ENCODE results near the gene GLIS1. TPM values are rescaled to one million over a fixed set of nuclear protein-coding genes. Genes with fewer than 3 reads are reported as not detected.

The GLIS1 gene
- total RNA-seq, 2 experiments from 2014 or later, result not detected

DNA sequence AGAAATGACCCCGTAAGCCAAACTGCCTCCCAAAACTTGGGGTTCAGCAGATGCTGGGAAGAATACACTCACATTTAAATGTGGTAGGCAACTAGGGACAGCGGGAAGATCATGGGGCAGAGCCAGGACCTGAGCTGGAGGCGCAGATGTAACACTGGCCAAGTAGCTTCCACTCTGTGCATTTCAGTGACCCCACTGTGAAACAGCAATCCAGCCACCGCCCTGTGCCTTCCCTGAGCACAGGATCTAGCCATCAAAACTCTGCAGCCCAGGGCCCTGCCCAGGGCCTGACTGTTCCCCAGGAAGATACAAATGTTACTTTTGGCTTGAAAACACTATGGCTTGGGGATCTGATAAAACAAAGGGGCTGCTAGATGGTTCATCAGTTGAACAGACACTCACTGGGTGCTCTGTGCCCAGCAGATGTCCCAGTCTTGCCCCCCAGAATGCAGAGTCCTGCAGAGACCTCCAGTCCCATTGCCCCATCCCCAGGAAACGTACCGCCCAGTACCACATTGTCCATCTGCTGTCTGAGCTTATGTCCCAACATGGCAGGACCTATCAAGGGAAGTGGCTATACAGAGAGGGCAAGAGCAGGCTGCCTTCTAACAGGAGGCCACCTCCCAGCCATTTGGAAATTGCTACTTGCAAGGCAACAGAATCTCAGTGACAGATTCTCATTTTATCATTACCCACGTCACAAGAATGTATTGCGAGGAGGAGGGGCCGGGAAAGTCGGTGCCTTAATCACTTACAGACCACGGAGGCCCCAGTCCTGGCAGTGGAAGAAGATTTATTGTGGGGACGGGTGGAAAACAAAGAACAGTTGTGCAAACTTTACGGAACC is 155.7 kb downstream of the GLIS1 start:
- POLR2A ChIA-PET, result interaction anchor here (0.7 kb wide), 1 partner anchor 37 kb away, joined by 3 read pairs; no protein-coding TSS in a partner anchor
- no peak overlapping the region for H3K27ac Mint-ChIP-seq
- TF ChIP-seq CTCF (IDR thresholded peaks at IDR 0.05), result no peak
- no peaks in the 10 kb centered on the region for H3K9me3 Mint-ChIP-seq
- DNase-seq, result no peak
- H3K4me3 Mint-ChIP-seq, result no peak overlapping the region
- no peak for ATAC-seq
- intact Hi-C loops (cut with micrococcal nuclease), result no loop called here
- CTCF ChIA-PET, result no interaction called here
- H3K36me3 Mint-ChIP-seq (ENCODE audit: low read depth), result no peaks in the 10 kb centered on the region
- H3K27me3 Mint-ChIP-seq, result no peaks in the 10 kb centered on the region
- peaks cover 17% of the 10 kb centered on the region for H3K4me1 Mint-ChIP-seq (ENCODE audit: low read depth)

DNA sequence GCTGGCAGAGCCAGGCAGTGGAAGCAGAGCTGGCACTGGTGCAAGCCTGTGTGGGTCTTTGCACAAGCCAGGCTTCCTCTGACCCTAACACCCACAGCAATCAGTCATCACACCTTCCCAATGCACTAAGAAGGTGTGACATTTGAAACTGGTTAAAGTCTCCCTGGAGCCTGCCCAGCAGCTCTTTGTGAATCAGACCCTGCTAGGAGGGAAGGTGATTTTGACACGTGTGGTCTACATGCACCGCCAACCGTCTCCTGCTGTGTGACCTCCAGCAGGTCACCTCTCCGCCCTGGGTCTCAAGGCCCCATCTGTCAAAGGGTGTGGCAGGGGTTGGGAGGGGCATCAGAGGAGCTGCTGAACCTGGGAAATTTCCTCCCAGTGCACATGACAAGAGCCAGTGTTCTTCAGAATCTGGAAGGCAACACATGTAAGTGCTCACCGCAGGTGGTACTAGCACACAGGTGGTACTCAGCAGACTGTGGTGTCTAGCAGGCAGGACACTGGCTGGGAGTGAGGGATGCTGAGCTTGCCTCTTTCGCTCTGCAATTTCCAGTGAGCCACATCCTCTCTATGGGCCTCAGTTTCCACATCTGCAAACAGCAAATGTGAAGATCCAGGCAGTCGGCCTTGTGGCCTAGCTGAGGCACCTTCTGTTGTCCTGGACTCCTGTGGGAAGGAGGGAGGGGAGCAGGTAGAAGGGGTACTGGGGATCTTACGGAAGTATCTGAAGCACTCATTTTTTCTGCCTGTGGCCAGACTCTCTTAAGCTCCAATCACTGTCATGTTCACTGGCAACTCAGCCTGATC is 156.5 kb downstream of the GLIS1 start:
- Mint-ChIP-seq H3K9me3 (no peaks in the 10 kb centered on the region), H3K27ac (no peak overlapping the region), H3K4me3 (no peak overlapping the region), H3K36me3 (ENCODE audit: low read depth) (no peaks in the 10 kb centered on the region), H3K27me3 (no peaks in the 10 kb centered on the region), H3K4me1 (ENCODE audit: low read depth) (peaks cover 17% of the 10 kb centered on the region)
- no peak for TF ChIP-seq CTCF (IDR thresholded peaks at IDR 0.05)
- ATAC-seq (peak; percentile 67), DNase-seq (peak; percentile 24)
- ChIA-PET CTCF (no interaction called here), POLR2A (interaction anchor here (0.7 kb wide), 1 partner anchor 38 kb away, joined by 3 read pairs; no protein-coding TSS in a partner anchor)
- intact Hi-C loops (cut with micrococcal nuclease), result no loop called here

DNA sequence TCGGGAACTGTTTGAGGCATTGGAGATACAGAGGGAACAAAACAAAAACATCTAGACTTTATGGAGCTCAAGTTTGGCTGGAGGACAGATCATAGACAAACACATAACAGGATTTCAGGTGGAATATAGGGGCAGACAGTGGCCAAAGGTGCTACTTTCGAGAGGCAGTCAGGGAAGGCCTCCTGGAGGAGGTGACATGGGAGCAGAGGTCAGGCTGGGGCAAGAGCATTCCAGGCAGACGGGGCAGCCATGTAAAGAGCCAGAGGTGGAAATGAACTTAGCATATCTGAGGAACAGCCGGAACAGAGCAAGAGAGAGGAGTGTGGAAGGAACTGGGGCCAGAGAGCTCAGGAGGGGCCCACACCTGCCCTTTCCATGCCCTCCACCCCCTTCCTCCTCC is 157.5 kb downstream of the GLIS1 start:
- intact Hi-C loops (cut with micrococcal nuclease), result no loop called here
- DNase-seq (no peak), ATAC-seq (no peak)
- H3K36me3 Mint-ChIP-seq (ENCODE audit: low read depth), result no peaks in the 10 kb centered on the region
- H3K9me3 Mint-ChIP-seq, result no peaks in the 10 kb centered on the region
- ChIA-PET CTCF (interaction anchor here (0.7 to 1.4 kb wide), 2 partner anchors 20 to 101 kb away, joined by 3 read pairs; no protein-coding TSS in a partner anchor), POLR2A (no interaction called here)
- peaks cover 17% of the 10 kb centered on the region for H3K4me1 Mint-ChIP-seq (ENCODE audit: low read depth)
- no peak overlapping the region for H3K27ac Mint-ChIP-seq
- TF ChIP-seq CTCF (IDR thresholded peaks at IDR 0.05), result no peak
- no peaks in the 10 kb centered on the region for H3K27me3 Mint-ChIP-seq
- H3K4me3 Mint-ChIP-seq, result no peak overlapping the region

- no peak for DNase-seq
- Mint-ChIP-seq H3K4me1 (ENCODE audit: low read depth) (peaks cover 17% of the 10 kb centered on the region), H3K9me3 (no peaks in the 10 kb centered on the region), H3K4me3 (no peak overlapping the region), H3K27me3 (no peaks in the 10 kb centered on the region), H3K36me3 (ENCODE audit: low read depth) (no peaks in the 10 kb centered on the region), H3K27ac (no peak overlapping the region)
- TF ChIP-seq CTCF (IDR thresholded peaks at IDR 0.05), result no peak
- intact Hi-C loops (cut with micrococcal nuclease), result no loop called here
- CTCF ChIA-PET, result interaction anchor here (0.7 to 1.4 kb wide), 2 partner anchors 19 to 102 kb away, joined by 3 read pairs; no protein-coding TSS in a partner anchor
- ATAC-seq, result no peak
- POLR2A ChIA-PET, result no interaction called here
These were observed 158.1 kb downstream of the GLIS1 start for GRCh38 chr1:53580739-53581475.

Measured in activated CD8-positive, alpha-beta T cell treated with anti-CD3 and anti-CD28 coated beads for 36 hours (primary cell).